ENCODE data around the gene SLC6A7.

SLC6A7 gene

GRCh38 chr5:150158170-150158949 is 31.5 kb upstream of the SLC6A7 start:
- no peak for TF ChIP-seq CREB1 (IDR thresholded peaks at IDR 0.05; ENCODE audit: low read depth)
- TF ChIP-seq YY1 (IDR thresholded peaks at IDR 0.05; ENCODE audit: low read depth): no peak
- no peak for TF ChIP-seq RAD21 (IDR thresholded peaks at IDR 0.05; ENCODE audit: low read depth)
- no peak for TF ChIP-seq ZBTB7A (IDR thresholded peaks at IDR 0.05; ENCODE audit: low read depth)
- TF ChIP-seq, protein P1, sequence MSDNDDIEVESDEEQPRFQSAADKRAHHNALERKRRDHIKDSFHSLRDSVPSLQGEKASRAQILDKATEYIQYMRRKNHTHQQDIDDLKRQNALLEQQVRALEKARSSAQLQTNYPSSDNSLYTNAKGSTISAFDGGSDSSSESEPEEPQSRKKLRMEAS (IDR thresholded peaks at IDR 0.05): no peak
- TF ChIP-seq NFIC (IDR thresholded peaks at IDR 0.05): no peak
- TF ChIP-seq EP300 (IDR thresholded peaks at IDR 0.05; ENCODE audit: borderline replicate concordance): no peak
- no peak for TF ChIP-seq TEAD4 (IDR thresholded peaks at IDR 0.05)
- no peak for TF ChIP-seq USF1 (IDR thresholded peaks at IDR 0.05)
- TF ChIP-seq TAF1 (IDR thresholded peaks at IDR 0.05; ENCODE audit: low read depth): no peak

GRCh38 chr5:150159031-150159430 is 30.8 kb upstream of the SLC6A7 start:
- TF ChIP-seq YY1 (IDR thresholded peaks at IDR 0.05; ENCODE audit: low read depth) (no peak), CEBPB (IDR thresholded peaks at IDR 0.05) (no peak), TAF1 (IDR thresholded peaks at IDR 0.05; ENCODE audit: low read depth) (no peak), USF1 (IDR thresholded peaks at IDR 0.05) (no peak), ZBTB7A (IDR thresholded peaks at IDR 0.05; ENCODE audit: low read depth) (no peak), FOXM1 (IDR thresholded peaks at IDR 0.05; ENCODE audit: borderline replicate concordance, low read depth) (no peak), EGR1 (IDR thresholded peaks at IDR 0.05) (no peak), EP300 (IDR thresholded peaks at IDR 0.05; ENCODE audit: borderline replicate concordance) (no peak), CREB1 (IDR thresholded peaks at IDR 0.05; ENCODE audit: low read depth) (no peak), REST (IDR thresholded peaks at IDR 0.05; ENCODE audit: low read depth) (no peak), TEAD4 (IDR thresholded peaks at IDR 0.05) (no peak), RAD21 (IDR thresholded peaks at IDR 0.05; ENCODE audit: low read depth) (no peak), NFIC (IDR thresholded peaks at IDR 0.05) (no peak), TCF12 (IDR thresholded peaks at IDR 0.05; ENCODE audit: low read depth) (no peak)
- TF ChIP-seq, protein P1 (IDR thresholded peaks at IDR 0.05): no peak

GRCh38 chr5:150159741-150160179 is 30.1 kb upstream of the SLC6A7 start:
- TF ChIP-seq NFIC (IDR thresholded peaks at IDR 0.05): no peak
- TF ChIP-seq FOXM1 (IDR thresholded peaks at IDR 0.05; ENCODE audit: borderline replicate concordance, low read depth): no peak
- TF ChIP-seq RAD21 (IDR thresholded peaks at IDR 0.05; ENCODE audit: low read depth): no peak
- TF ChIP-seq CREB1 (IDR thresholded peaks at IDR 0.05; ENCODE audit: low read depth): no peak
- TF ChIP-seq EP300 (IDR thresholded peaks at IDR 0.05; ENCODE audit: borderline replicate concordance): no peak
- no peak for TF ChIP-seq USF1 (IDR thresholded peaks at IDR 0.05)
- no peak for TF ChIP-seq CEBPB (IDR thresholded peaks at IDR 0.05)
- no peak for TF ChIP-seq TCF12 (IDR thresholded peaks at IDR 0.05; ENCODE audit: low read depth)
- no peak for TF ChIP-seq TEAD4 (IDR thresholded peaks at IDR 0.05)
- TF ChIP-seq, protein P1 (IDR thresholded peaks at IDR 0.05): no peak

GRCh38 chr5:150160448-150161081 is 29.3 kb upstream of the SLC6A7 start:
- TF ChIP-seq NFIC (IDR thresholded peaks at IDR 0.05) (no peak), EGR1 (IDR thresholded peaks at IDR 0.05) (no peak), EP300 (IDR thresholded peaks at IDR 0.05; ENCODE audit: borderline replicate concordance) (no peak), TCF12 (IDR thresholded peaks at IDR 0.05; ENCODE audit: low read depth) (no peak), FOXM1 (IDR thresholded peaks at IDR 0.05; ENCODE audit: borderline replicate concordance, low read depth) (no peak), TAF1 (IDR thresholded peaks at IDR 0.05; ENCODE audit: low read depth) (no peak), CREB1 (IDR thresholded peaks at IDR 0.05; ENCODE audit: low read depth) (no peak), USF1 (IDR thresholded peaks at IDR 0.05) (no peak), YY1 (IDR thresholded peaks at IDR 0.05; ENCODE audit: low read depth) (no peak)
- TF ChIP-seq, protein P1 (IDR thresholded peaks at IDR 0.05): no peak

Data from Ishikawa (cell line).